Activated CD8-positive, alpha-beta memory T cell treated with anti-CD3 and anti-CD28 coated beads, Interleukin-2, amount 50 U/mL, for 48 hours (primary cell): ENCODE measurements around the gene NXN.
"Not testable (repeated sequence)": the region's sequence is repeated elsewhere in the genome, so short reads cannot be mapped to it uniquely, and the experiment has no call there.

Source experiments
- DNase-seq: peaks from one replicate; pipeline ENCODE4 v3.0.0-alpha.2; 2020

Gene NXN

GRCh38 chr17:752002-752619, 227.5 kb downstream of the NXN start, which contains the start of gene GEMIN4:
Gene GEMIN4 (minus strand): TSS chr17:752264. CDS start chr17:752142, 122 bp downstream.
- peak; percentile 100 for DNase-seq

GRCh38 chr17:751269-752001, 228.1 kb downstream of the NXN start:
- DNase-seq = peak; percentile 77

GRCh38 chr17:750431-751037, 229.0 kb downstream of the NXN start:
- DNase-seq = no peak

GRCh38 chr17:749359-749758, 230.2 kb downstream of the NXN start:
- DNase-seq = not testable (repeated sequence)
